ENCODE measurements around the gene PHKA2. TPM values are rescaled to one million over a fixed set of nuclear protein-coding genes. Genes with fewer than 3 reads are reported as not detected.

Gene PHKA2
- total and polyA plus RNA-seq, 10 of the 15 experiments (the other 5 are each of a cell fraction or from before 2014, with no cell fraction given), result 1.4 to 25.6 (median 15.4) TPM

GRCh38 chrX:18890724-18891547 is 93.0 kb downstream of the PHKA2 start:
- Histone ChIP-seq H3K9ac (ENCODE audit: control insufficient read depth, insufficient read depth, low read length) (no peak overlapping the region), H3K36me3 (ENCODE audit: control insufficient read depth in 2 of 2, insufficient read depth in 2 of 2, low read length in 1 of 2) (no peaks in the 10 kb centered on the region), H3K4me1 (ENCODE audit: control insufficient read depth, insufficient read depth, low read length) (peaks cover 15% of the 10 kb centered on the region), H4K20me1 (ENCODE audit: control insufficient read depth, insufficient read depth) (no peaks in the 10 kb centered on the region), H3K9me3 (replicated peaks; ENCODE audit: control insufficient read depth, insufficient read depth, low read length) (no peaks in the 10 kb centered on the region), H3K27me3 (replicated peaks in 1 of 2; ENCODE audit: control insufficient read depth in 2 of 2, insufficient read depth in 2 of 2, low read length in 1 of 2) (no peaks in the 10 kb centered on the region), H3K79me2 (ENCODE audit: control insufficient read depth, insufficient read depth, low read length) (no peaks in the 10 kb centered on the region), H3K27ac (ENCODE audit: control insufficient read depth, insufficient read depth) (no peak overlapping the region), H3K4me3 (no peak overlapping the region), H2AFZ (ENCODE audit: control insufficient read depth, low read depth, low read length) (no peak overlapping the region), H3K4me2 (ENCODE audit: control insufficient read depth, insufficient read depth) (no peak overlapping the region)
- no TSS peak for BruUV-seq (replicated peaks)
- ChIA-PET RAD21 (ENCODE audit: unreplicated experiment) (no interaction called here), SMC1A (ENCODE audit: uncharacterized antibody, unreplicated experiment) (no interaction called here), POLR2A (no interaction called here), CTCF (no interaction called here)
- ATAC-seq (no peak), FAIRE-seq (no peak), DNase-seq (ENCODE audit: low read depth, low spot score) (no peak)
- TF ChIP-seq MXI1 (IDR thresholded peaks at IDR 0.05; ENCODE audit: low read depth, low read length), result no peak
- TF ChIP-seq SREBF2 (IDR thresholded peaks at IDR 0.05; ENCODE audit: low read length), result no peak
- no peak for TF ChIP-seq ASH2L (IDR thresholded peaks at IDR 0.05; ENCODE audit: borderline replicate concordance, low read depth)
- TF ChIP-seq LARP7 (IDR thresholded peaks at IDR 0.05), result no peak
- TF ChIP-seq, protein P1, sequence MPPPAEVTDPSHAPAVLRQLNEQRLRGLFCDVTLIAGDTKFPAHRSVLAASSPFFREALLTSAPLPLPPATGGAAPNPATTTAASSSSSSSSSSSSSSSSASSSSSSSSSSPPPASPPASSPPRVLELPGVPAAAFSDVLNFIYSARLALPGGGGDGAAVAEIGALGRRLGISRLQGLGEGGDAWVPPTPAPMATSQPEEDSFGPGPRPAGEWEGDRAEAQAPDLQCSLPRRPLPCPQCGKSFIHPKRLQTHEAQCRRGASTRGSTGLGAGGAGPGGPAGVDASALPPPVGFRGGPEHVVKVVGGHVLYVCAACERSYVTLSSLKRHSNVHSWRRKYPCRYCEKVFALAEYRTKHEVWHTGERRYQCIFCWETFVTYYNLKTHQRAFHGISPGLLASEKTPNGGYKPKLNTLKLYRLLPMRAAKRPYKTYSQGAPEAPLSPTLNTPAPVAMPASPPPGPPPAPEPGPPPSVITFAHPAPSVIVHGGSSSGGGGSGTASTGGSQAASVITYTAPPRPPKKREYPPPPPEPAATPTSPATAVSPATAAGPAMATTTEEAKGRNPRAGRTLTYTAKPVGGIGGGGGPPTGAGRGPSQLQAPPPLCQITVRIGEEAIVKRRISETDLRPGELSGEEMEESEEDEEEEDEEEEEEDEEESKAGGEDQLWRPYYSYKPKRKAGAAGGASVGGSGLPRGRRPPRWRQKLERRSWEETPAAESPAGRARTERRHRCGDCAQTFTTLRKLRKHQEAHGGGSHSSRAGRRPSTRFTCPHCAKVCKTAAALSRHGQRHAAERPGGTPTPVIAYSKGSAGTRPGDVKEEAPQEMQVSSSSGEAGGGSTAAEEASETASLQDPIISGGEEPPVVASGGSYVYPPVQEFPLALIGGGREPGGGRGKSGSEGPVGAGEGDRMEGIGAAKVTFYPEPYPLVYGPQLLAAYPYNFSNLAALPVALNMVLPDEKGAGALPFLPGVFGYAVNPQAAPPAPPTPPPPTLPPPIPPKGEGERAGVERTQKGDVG (CRISPR knock-in tag; IDR thresholded peaks at IDR 0.05), result no peak
- no peak for TF ChIP-seq EED (IDR thresholded peaks at IDR 0.05; ENCODE audit: low read depth)
- TF ChIP-seq HDAC2 (IDR thresholded peaks at IDR 0.05), result no peak
- TF ChIP-seq FOS (IDR thresholded peaks at IDR 0.05; ENCODE audit: borderline replicate concordance, extremely low read depth, insufficient read length), result no peak
- no peak for TF ChIP-seq TCF12 (IDR thresholded peaks at IDR 0.05; ENCODE audit: low read depth, low read length)
- TF ChIP-seq ZSCAN29 (IDR thresholded peaks at IDR 0.05), result no peak
- no peak for TF ChIP-seq RAD51 (IDR thresholded peaks at IDR 0.05)
- in situ Hi-C loops (cut with MboI) (loop anchor here (10.0 kb wide), 1 partner anchor 496 kb away; no protein-coding TSS in a partner anchor), intact Hi-C loops (cut with micrococcal nuclease; ENCODE audit: unreplicated experiment) (no loop called here)
- WGBS (ENCODE audit: insufficient coverage, insufficient replicate concordance, low lambda C conversion rate, missing lambda C conversion rate), result 60% methylated on average over 24 of the region's 24 CpGs

Data from GM12878 (cell line).